ENCODE measurements around the gene ABHD6. TPM values are rescaled to one million over a fixed set of nuclear protein-coding genes. Genes with fewer than 3 reads are reported as not detected.

Gene ABHD6
- total and polyA plus RNA-seq, 9 of the 15 experiments (the other 6 are each of a cell fraction or from before 2014, with no cell fraction given): 0.53 to 3.6 (median 2.5) TPM

DNA sequence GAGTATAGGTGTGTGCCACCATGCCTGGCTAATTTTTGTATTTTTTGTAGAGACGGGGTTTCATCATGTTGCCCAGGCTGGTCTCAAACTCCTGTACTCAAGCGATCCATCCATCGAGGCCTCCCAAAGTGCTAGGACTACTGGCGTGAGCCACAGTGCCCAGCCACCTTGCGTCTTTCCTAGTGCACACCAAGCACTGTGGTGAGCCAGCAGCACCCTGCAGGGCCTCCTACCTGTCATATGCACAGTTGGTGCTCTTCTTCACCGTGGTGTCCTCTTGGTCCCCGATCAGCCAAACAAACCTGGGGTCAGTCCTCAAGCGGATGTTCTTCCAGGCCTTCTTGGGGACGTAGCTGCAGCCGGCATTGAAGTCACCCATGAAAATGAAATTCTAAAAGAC is 40.0 kb upstream of the ABHD6 start (continued):
- TF ChIP-seq SIX5 (IDR thresholded peaks at IDR 0.05; ENCODE audit: borderline replicate concordance in 1 of 2, insufficient read depth in 1 of 2, low read depth in 1 of 2, low read length in 2 of 2) (no peak), ELF2 (CRISPR knock-in tag; IDR thresholded peaks at IDR 0.05) (no peak), BMI1 (IDR thresholded peaks at IDR 0.05; ENCODE audit: low read length) (no peak), ZNF77 (CRISPR knock-in tag; IDR thresholded peaks at IDR 0.05) (no peak), SIN3A (IDR thresholded peaks at IDR 0.05; ENCODE audit: borderline replicate concordance in 2 of 2, control insufficient read depth in 1 of 2, low read depth in 2 of 2, low read length in 2 of 2) (no peak), BDP1 (IDR thresholded peaks at IDR 0.05; ENCODE audit: insufficient read depth, insufficient read length) (no peak), ZNF695 (CRISPR knock-in tag; IDR thresholded peaks at IDR 0.05) (no peak), SOX6 (IDR thresholded peaks at IDR 0.05) (no peak), RBM25 (IDR thresholded peaks at IDR 0.05; ENCODE audit: low read depth, low read length, severe bottlenecking) (no peak), MED1 (CRISPR knock-in tag; IDR thresholded peaks at IDR 0.05; ENCODE audit: borderline replicate concordance) (no peak), ZNF75A (CRISPR knock-in tag; IDR thresholded peaks at IDR 0.05) (no peak)
- TF ChIP-seq, protein P1, sequence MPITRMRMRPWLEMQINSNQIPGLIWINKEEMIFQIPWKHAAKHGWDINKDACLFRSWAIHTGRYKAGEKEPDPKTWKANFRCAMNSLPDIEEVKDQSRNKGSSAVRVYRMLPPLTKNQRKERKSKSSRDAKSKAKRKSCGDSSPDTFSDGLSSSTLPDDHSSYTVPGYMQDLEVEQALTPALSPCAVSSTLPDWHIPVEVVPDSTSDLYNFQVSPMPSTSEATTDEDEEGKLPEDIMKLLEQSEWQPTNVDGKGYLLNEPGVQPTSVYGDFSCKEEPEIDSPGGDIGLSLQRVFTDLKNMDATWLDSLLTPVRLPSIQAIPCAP (CRISPR knock-in tag; IDR thresholded peaks at IDR 0.05; ENCODE audit: borderline replicate concordance): no peak
- TF ChIP-seq, protein P2, sequence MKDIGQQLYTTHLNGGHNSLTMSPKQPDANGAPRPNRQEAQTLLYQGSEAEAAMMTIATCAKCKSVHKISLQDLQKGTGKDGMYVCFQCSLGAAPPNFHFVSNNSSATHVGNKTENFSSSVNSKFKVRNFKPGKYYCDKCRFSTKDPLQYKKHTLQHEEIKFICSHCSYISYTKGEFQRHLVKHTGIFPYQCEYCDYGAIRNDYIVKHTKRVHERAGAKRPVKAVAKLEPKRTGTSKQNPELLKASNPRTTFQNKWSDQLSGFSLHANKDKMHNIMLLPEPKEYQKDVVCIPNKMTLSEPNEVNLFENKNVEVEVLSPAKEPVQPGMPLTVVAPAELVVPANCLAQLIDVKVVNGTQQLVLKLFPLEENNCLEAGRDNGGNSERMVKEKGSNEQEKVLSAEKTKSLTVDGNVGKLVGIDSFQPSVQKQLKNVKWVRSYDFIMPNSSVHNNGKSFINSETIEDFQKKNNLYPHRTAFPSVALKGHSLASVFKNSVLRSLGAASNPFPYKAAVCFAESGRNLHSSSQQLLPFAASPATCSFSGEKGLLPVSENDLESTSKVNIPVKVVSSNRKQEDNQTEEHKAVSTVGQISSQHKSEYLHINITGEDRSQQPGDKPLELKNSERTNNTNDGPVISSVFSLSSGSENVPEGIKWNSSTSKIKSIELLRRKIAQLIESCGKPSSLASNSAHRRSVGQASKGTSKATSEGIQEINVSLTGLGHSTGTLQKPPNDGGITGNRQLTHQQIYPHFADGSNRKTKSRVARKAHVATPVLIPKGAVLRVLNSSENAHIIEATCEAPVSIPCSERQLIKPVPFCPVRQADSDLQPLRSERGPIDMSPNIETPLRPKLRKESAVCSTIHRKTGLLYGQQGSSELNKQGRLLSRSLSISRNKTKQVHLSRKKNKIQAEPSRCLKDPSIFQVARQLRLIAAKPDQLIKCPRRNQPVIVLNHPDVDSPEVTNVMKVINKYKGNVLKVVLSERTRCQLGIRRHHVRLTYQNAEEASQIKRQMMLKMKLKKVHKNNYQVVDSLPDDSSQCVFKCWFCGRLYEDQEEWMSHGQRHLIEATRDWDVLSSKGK (CRISPR knock-in tag; IDR thresholded peaks at IDR 0.05): no peak
- TF ChIP-seq, protein P3, sequence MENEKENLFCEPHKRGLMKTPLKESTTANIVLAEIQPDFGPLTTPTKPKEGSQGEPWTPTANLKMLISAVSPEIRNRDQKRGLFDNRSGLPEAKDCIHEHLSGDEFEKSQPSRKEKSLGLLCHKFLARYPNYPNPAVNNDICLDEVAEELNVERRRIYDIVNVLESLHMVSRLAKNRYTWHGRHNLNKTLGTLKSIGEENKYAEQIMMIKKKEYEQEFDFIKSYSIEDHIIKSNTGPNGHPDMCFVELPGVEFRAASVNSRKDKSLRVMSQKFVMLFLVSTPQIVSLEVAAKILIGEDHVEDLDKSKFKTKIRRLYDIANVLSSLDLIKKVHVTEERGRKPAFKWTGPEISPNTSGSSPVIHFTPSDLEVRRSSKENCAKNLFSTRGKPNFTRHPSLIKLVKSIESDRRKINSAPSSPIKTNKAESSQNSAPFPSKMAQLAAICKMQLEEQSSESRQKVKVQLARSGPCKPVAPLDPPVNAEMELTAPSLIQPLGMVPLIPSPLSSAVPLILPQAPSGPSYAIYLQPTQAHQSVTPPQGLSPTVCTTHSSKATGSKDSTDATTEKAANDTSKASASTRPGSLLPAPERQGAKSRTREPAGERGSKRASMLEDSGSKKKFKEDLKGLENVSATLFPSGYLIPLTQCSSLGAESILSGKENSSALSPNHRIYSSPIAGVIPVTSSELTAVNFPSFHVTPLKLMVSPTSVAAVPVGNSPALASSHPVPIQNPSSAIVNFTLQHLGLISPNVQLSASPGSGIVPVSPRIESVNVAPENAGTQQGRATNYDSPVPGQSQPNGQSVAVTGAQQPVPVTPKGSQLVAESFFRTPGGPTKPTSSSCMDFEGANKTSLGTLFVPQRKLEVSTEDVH (IDR thresholded peaks at IDR 0.05; ENCODE audit: low read depth, partially characterized antibody): no peak
- TF ChIP-seq, protein P4, sequence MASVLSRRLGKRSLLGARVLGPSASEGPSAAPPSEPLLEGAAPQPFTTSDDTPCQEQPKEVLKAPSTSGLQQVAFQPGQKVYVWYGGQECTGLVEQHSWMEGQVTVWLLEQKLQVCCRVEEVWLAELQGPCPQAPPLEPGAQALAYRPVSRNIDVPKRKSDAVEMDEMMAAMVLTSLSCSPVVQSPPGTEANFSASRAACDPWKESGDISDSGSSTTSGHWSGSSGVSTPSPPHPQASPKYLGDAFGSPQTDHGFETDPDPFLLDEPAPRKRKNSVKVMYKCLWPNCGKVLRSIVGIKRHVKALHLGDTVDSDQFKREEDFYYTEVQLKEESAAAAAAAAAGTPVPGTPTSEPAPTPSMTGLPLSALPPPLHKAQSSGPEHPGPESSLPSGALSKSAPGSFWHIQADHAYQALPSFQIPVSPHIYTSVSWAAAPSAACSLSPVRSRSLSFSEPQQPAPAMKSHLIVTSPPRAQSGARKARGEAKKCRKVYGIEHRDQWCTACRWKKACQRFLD (CRISPR knock-in tag; IDR thresholded peaks at IDR 0.05): no peak
- TF ChIP-seq, protein P5, sequence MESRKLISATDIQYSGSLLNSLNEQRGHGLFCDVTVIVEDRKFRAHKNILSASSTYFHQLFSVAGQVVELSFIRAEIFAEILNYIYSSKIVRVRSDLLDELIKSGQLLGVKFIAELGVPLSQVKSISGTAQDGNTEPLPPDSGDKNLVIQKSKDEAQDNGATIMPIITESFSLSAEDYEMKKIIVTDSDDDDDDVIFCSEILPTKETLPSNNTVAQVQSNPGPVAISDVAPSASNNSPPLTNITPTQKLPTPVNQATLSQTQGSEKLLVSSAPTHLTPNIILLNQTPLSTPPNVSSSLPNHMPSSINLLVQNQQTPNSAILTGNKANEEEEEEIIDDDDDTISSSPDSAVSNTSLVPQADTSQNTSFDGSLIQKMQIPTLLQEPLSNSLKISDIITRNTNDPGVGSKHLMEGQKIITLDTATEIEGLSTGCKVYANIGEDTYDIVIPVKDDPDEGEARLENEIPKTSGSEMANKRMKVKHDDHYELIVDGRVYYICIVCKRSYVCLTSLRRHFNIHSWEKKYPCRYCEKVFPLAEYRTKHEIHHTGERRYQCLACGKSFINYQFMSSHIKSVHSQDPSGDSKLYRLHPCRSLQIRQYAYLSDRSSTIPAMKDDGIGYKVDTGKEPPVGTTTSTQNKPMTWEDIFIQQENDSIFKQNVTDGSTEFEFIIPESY (CRISPR knock-in tag; IDR thresholded peaks at IDR 0.05): no peak

Data from K562 (cell line).